HG03135 (cell line): ENCODE data around the gene FBXO22.
"Not testable (repeated sequence)": the region's sequence is repeated elsewhere in the genome, so short reads cannot be mapped to it uniquely, and the experiment has no call there.

ENCODE experiments used
- ATAC-seq: cut with Tn5 transposase; IDR thresholded peaks from one replicate; pipeline ENCODE4 v1.9.1; 2021; ENCODE audit warnings: mild to moderate bottlenecking, moderate library complexity; ENCODE audit not compliant: unreplicated experiment

Gene FBXO22

DNA sequence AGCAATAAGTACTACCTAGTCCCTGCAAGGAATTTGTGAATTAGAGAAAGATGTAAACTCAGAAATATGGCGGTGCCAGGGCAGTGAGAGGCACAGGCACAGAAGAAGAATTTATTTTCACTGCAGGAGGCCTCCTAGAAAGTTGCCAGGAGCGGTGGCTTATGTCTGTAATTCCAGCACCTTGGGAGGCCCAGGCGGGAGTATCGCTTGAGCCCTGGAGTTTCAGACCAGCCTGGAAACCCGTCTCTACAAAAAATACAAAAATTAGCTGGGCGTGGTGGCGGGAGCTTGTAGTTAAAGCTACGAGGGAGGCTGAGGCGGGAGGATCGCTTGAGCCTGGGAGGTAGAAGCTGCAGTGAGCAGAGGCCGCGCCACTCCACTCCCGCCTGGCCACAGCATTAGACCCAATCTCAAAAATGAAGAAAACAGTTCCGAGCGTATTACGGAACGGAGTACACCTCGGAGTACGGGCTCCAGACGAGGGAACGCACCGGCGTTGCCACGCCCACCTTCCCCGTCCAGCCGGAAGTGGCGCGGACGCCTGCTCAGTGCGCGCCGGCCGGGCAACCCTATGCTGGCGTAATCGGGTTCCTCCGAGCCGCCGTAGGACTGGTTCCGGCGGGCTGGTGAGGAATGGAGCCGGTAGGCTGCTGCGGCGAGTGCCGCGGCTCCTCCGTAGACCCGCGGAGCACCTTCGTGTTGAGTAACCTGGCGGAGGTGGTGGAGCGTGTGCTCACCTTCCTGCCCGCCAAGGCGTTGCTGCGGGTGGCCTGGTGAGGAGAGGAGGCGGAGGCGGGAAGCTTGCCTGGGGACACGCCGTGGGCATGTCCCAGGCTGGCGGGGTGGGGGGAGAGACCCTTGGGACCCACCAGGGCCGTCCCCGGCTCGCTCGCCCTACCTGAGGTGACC lies at the start of gene FBXO22:
FBXO22 (plus strand) TSS at position 548 of the 909 bp plus-strand sequence; CDS start at position 634, 86 bp downstream.
- peak; percentile 82 for ATAC-seq

DNA sequence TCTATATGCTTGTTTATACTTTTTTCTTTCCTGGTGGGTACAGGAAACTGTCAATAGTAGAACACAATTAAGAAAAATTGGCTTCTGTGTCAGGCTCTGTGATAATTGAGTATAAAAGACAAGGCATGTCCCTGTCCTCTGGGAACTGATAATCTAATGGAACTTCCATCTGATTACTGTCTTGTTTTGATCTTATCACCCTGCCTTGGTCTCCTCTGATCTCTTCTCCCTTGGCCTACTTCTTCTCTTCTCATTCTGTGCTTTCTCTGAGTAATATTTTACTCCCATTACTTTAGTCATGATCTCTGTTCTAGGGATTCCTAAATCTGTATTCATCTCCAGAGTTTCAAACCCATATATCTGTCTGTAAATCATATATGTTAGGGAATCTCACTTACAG lies 45.8 kb upstream of the FBXO22 start:
- ATAC-seq, result no peak

DNA sequence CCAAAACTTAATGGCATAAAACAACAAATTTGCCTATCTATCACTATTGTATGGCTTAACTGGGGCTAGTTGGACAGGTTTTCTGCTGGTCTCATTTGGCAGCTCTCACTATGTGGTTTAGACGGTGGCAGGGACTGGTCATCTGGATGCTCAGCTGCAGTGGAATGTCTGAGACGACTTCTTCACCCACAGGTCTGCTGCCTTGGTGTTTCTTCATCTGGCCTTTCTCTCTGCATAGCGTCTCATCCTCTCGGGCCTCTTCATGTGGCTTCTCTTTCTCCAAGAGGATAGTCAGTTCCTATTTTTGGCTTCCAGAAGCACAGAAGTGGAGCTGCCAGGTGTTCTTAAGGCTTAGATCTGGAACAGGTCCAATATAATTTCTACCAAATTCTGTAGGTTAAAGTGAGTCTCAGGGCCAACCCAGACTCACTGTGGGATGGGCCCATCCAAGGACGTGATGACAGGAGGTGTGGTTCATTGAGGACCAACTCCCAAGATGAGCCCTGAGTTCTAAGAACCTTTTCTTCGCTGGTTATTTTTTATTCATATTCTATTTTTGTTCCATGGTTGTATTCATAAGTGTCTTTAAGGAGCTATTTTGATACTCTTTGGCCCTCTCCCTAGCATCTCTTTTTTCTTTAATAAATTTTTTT lies 41.8 kb upstream of the FBXO22 start:
- ATAC-seq, result no peak

DNA sequence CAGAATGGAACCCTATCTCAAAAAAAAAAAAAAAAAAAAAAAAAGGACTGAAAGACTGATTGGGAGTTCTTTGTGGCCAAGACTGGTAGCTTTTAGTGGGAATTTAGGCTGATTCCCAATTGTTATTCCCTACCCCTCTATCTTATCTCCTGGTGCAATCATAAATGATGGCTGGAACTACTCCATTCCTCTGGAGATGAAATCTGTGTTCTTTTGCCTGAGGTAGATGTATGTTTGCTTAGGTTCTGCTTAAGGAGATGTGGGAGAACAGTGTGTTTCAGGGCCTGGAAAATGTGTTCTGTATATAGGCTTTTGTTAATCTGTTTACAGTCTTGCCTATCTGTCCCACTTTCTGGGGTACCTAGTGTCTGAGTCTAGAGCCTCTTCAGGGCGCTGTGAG lies 40.9 kb upstream of the FBXO22 start:
- ATAC-seq, result no peak

DNA sequence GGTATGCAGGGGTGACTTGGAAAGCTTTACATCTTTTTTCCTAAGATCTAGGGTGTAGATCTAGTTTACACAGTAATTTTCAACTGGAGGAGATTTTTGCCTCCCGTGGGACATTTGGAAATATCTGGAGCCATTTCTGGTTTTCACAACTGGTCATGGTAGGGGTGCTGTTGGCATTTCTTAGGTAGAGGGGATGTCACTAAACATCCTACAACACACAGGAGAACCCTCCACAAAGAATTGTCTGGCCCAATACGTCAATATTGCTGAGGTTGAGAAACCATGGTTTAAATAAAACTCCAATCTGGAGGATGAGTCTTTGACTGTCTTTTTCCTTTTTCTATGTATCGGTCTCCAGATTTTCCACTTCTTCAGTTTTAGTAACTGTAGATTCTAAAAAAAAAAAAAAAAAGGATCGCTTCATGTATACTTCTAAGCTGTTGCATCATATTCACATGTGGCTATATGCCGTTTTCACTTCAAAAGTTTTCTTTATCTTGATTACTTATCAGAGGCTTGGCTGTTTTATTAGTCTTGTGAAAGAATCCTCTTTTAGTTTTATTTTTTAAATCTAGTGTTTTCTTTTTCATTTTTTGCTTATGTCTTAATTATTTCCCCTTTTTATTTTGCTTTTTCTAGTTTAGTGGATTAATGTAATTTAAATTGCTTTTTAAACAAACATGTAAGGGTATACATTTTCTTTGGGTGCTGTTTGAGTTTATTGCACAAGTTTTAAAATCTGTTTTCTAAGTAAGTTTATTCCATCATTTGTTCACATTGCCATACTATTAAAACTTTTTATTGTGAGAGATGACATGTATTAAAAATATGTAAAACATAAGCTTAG lies 39.2 kb upstream of the FBXO22 start:
- ATAC-seq, result no peak

DNA sequence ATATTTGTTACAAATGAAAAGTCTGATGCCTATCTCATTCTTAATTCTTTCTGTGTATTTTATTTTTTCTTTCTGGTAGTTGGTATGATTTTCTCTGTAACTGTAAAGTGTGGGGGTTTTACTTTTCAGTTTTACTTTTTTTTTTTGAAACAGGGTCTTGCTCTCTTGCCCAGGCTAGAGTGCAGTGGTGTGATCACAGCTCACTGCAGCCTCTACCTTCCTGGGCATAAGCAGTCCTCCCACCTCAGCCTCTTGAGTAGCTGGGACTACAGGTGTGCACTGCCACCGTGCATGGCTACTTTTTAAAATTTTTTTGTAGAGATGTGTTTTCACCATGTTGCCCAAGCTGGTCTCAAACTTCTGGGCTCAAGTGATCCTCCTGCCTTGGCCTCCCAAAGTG lies 37.6 kb upstream of the FBXO22 start:
- not testable (repeated sequence) for ATAC-seq

DNA sequence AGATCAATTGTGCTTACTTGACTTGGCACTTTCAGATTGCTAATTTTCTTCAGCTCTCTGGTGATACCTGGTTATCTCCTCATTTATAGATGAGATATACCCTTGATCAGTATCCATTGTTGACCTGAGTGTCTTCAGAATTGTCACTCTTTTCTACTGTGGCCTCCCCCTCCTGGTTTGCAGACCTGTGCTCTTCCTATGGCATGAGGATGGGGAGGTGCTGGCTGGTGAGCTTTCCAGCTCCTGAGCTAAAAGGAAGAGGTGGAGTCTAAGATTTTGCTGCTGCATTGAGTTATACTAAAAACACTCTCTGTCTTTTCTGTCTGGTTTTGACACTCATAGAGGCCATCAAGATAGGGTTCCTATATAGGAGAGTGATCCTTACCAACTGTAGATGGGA lies 36.8 kb upstream of the FBXO22 start:
- ATAC-seq, result no peak

DNA sequence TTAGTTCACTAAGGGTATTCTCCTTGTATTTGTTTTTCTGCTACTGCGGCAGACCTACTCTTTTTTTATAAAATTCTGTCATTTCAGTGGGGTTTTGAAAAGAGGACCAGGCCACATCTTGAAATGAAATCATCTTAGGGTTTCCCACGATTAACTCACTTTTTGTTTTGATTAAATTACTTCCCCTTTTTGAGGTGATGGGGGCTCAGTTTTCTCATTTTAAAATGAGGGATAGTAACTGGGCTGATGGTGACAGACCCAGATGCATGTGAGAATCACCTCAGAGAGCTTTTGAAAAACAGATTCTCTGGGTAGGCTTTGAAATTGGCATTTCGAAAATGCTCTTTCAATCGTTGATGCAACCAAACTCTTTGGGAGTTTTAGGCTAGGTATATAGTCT lies 36.2 kb upstream of the FBXO22 start:
- ATAC-seq, result no peak

- no peak for ATAC-seq
These were observed 35.7 kb upstream of the FBXO22 start for GRCh38 chr15:75868019-75868418.

DNA sequence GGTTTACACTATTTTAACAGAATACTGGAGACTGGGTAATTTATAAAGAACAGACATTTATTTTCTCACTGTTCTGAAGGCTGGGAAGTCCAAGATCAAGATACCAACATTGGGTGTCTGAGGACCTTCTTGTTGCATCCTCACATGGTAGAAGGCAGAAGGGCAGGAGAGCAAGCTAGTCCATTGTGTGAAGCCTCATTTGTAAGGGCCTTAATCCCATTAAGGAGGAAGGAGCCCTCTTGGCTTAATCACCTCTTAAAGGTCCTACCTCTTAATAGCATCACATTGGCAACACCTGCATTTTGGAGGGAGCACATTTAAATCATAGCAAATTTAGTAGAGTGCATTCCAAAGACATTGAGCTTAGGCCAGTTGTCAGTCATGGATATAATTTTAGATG lies 34.2 kb upstream of the FBXO22 start:
- no peak for ATAC-seq

DNA sequence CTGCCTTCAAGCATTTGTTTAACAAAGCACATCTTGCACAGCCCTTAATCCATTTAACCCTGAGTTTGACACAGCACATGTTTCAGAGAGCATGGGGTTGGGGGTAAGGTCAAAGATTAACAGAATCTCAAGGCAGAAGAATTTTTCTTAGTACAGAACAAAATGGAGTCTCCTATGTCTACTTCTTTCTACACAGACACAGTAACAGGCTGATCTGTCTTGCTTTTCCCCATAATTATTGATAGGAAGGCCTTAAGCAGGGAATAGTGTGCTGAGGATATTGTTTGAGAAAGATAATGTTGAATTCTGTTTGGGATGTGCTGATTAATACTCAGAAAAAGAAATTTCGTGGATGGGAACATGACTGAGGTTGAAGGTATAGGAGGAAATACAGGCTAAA lies 32.1 kb upstream of the FBXO22 start:
- not testable (repeated sequence) for ATAC-seq

DNA sequence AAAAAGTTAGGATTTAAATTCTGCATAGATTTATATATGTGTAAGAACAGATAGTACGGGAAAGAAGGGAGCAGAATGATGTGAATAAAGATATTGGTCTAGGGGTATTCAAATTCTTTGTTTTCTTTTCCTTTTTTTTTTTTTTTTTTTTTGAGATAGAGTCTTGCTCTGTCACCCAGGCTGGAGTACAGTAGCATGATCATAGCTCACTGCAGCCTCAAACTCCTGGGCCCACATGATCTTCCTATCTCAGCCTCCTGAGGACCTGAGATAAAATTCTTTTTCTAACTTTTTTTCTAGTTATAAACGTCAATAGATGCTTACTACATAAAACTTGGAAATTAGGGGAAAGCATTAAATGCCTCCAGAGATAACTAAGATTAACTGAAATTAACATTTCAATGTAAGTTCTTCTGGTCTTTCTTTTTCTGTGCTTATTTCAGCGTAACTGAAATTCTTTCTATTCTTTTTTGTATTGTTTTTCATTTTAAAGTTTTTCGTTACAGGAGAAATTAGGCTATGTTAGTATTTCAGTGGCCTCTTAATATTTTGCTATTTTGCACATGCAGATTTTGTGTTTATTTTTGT lies 31.2 kb upstream of the FBXO22 start:
- ATAC-seq, result no peak

GRCh38 chr15:75884041-75884440 lies 19.6 kb upstream of the FBXO22 start:
- ATAC-seq, result no peak

DNA sequence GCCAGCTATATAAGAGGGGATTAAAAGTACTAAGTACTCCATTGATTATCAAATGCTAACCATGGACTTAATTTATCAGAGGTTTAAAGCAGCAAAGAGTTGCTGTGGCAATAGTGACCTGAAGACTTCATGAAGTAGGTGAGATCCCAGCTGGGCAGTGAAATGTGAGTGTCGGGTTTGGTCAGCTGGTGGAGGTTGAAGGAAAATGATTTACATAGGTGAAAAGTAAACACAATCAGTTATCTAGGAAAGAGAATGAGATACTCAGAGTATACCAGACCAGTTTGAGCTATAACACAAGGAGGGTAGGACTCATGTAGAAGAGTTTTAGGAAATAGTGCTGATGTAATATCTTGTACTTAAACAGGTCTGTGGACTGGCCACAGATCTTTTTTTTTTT lies 16.5 kb upstream of the FBXO22 start:
- no peak for ATAC-seq

DNA sequence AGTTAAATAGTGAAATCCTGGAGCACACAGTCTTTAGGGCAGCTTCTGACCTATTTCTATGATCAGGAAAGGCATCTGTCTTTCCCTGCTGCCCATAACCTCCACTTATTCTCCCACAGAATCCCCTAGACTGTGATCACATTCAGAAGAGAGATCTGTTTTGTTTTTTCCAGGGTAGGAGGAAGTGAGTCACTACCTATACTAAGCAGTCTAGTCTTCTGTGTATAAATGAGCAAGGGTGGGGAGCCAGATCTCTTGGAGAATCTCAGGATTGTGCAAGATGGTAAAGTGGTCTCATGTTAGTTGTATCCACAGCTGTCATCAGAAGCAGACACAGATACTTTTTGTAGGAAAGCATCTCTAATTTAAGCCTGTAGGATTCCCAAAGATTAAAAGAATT lies 11.8 kb upstream of the FBXO22 start:
- no peak for ATAC-seq

- ATAC-seq, result no peak
These were observed 7.9 kb upstream of the FBXO22 start for GRCh38 chr15:75895731-75896130.

DNA sequence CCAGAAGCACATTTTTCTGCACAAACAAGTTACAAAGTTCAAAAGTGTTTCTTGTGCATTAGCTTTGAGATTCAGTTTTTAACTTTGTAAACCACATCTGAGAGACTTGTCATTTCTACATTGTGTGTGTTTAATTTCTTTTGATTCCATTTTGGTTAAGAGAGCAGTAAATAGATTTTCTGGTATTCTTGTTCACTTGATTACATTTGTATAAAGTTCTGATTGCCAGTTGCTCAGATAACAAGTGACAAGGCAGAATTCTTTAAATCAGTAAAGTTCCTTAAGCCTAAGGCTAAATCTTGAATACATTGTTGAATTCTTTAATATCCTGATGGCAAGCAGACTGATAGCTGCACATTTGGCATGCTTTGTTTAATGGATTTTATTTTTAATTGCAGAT lies 3.1 kb upstream of the FBXO22 start:
- ATAC-seq, result no peak

GRCh38 chr15:75902129-75902557 lies 1.5 kb upstream of the FBXO22 start:
- no peak for ATAC-seq

GRCh38 chr15:75905231-75905630 lies 1.6 kb downstream of the FBXO22 start:
- no peak for ATAC-seq

GRCh38 chr15:75910355-75910754 lies 6.7 kb downstream of the FBXO22 start:
- ATAC-seq, result not testable (repeated sequence)

- ATAC-seq, result no peak
These were observed 13.3 kb downstream of the FBXO22 start for GRCh38 chr15:75916978-75917377.
